ENCODE results near the gene CCDC183.
"Not testable (repeated sequence)": the region's sequence is repeated elsewhere in the genome, so short reads cannot be mapped to it uniquely, and the experiment has no call there.

CCDC183 gene

GRCh38 chr9:136825295-136826187 lies 29.4 kb downstream of the CCDC183 start:
- no peak for DNase-seq (ENCODE audit: low read depth)

GRCh38 chr9:136826188-136826541 lies 30.0 kb downstream of the CCDC183 start:
- no peak for DNase-seq (ENCODE audit: low read depth)

- no peak for DNase-seq (ENCODE audit: low read depth)
Observed at GRCh38 chr9:136826703-136827582, 30.8 kb downstream of the CCDC183 start.

- DNase-seq (ENCODE audit: low read depth): no peak
Observed at GRCh38 chr9:136827794-136828473, 31.8 kb downstream of the CCDC183 start.

GRCh38 chr9:136828474-136829140 lies 32.5 kb downstream of the CCDC183 start:
- no peak for DNase-seq (ENCODE audit: low read depth)

- DNase-seq (ENCODE audit: low read depth): no peak
Observed at GRCh38 chr9:136829412-136829811, 33.3 kb downstream of the CCDC183 start.

- DNase-seq (ENCODE audit: low read depth): no peak
Observed at GRCh38 chr9:136829981-136830885, 34.1 kb downstream of the CCDC183 start.

- no peak for DNase-seq (ENCODE audit: low read depth)
Observed at GRCh38 chr9:136831002-136831719, 35.0 kb downstream of the CCDC183 start.

- DNase-seq (ENCODE audit: low read depth): no peak
Observed at GRCh38 chr9:136831720-136832104, 35.6 kb downstream of the CCDC183 start.

- no peak for DNase-seq (ENCODE audit: low read depth)
Observed at GRCh38 chr9:136832581-136832980, 36.4 kb downstream of the CCDC183 start.

GRCh38 chr9:136833381-136834048 lies 37.4 kb downstream of the CCDC183 start:
- not testable (repeated sequence) for DNase-seq (ENCODE audit: low read depth)

GRCh38 chr9:136835162-136835931 lies 39.2 kb downstream of the CCDC183 start:
- DNase-seq (ENCODE audit: low read depth): no peak

GRCh38 chr9:136835932-136836904 lies 40.1 kb downstream of the CCDC183 start:
- DNase-seq (ENCODE audit: low read depth): no peak

- no peak for DNase-seq (ENCODE audit: low read depth)
Observed at GRCh38 chr9:136837146-136837855, 41.2 kb downstream of the CCDC183 start.

- DNase-seq (ENCODE audit: low read depth): not testable (repeated sequence)
Observed at GRCh38 chr9:136837856-136838277, 41.7 kb downstream of the CCDC183 start.

- no peak for DNase-seq (ENCODE audit: low read depth)
Observed at GRCh38 chr9:136838314-136839228, 42.4 kb downstream of the CCDC183 start.

Measured in stimulated activated CD8-positive, alpha-beta memory T cell treated with anti-CD3 and anti-CD28 coated beads, Interleukin-15, amount 100 ng/mL, for 1 hour (primary cell).